ENCODE measurements around the gene TMEM92.

Gene TMEM92

GRCh38 chr17:50330151-50330775 lies 56.0 kb downstream of the TMEM92 start:
- TF ChIP-seq CTCF (IDR thresholded peaks at IDR 0.05; ENCODE audit: poor library complexity, severe bottlenecking): no peak
- no peak for ATAC-seq (ENCODE audit: low read depth)
- H3K4me3 ChIP-seq (ENCODE audit: severe bottlenecking): no peak overlapping the region
- H3K27me3 ChIP-seq (ENCODE audit: insufficient read depth, poor library complexity, severe bottlenecking): no peaks in the 10 kb centered on the region
- DNase-seq (ENCODE audit: low spot score): no peak
- no peaks in the 10 kb centered on the region for H3K36me3 ChIP-seq (ENCODE audit: low read depth)
- no peaks in the 10 kb centered on the region for H3K4me1 ChIP-seq (ENCODE audit: insufficient read depth, poor library complexity, severe bottlenecking)
- no peak overlapping the region for H3K27ac ChIP-seq (ENCODE audit: poor library complexity, severe bottlenecking)
- H3K9me3 ChIP-seq (ENCODE audit: severe bottlenecking): no peaks in the 10 kb centered on the region

Data from RWPE2 (cell line).